NCI-H1694 treated with DMSO at 0.1 percent for 48 hours (cell line): ENCODE results near the gene GBF1.
"Not testable (repeated sequence)": the region's sequence is repeated elsewhere in the genome, so short reads cannot be mapped to it uniquely, and the experiment has no call there.

ENCODE experiments used
- DNase-seq: peaks from one replicate; lab custom pipeline; 2025; lab: John Stamatoyannopoulos, UW

The GBF1 gene

DNA sequence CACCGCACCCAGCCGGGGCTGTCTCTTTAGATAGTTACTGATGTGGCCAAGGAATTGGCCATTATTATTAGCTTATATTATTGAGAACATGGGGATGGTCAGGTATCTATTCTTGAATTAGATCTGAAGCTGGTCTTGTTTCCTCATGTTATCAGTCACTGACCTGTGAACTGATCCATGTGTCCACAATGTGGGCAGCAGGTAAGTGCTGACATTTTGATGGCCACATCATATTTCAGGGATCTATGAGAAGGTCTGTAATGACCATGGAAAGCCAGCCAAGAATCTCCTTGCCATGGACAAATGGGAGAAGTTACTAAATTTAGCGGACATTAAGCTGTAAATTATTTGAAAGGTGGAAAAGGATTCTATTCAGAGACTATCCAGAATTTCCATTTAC, 61.4 kb downstream of the GBF1 start:
- no peak for DNase-seq

DNA sequence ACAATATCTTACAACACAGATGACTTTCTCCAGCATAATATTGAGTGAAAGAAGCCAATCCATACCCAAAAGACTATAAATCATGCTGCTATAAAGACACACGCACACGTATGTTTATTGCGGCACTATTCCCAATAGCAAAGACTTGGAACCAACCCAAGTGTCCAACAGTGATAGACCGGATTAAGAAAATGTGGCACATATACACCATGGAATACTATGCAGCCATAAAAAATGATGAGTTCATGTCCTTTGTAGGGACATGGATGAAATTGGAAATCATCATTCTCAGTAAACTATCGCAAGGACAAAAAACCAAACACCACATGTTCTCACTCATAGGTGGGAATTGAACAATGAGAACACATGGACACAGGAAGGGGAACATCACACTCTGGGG, 63.0 kb downstream of the GBF1 start:
- DNase-seq = not testable (repeated sequence)

DNA sequence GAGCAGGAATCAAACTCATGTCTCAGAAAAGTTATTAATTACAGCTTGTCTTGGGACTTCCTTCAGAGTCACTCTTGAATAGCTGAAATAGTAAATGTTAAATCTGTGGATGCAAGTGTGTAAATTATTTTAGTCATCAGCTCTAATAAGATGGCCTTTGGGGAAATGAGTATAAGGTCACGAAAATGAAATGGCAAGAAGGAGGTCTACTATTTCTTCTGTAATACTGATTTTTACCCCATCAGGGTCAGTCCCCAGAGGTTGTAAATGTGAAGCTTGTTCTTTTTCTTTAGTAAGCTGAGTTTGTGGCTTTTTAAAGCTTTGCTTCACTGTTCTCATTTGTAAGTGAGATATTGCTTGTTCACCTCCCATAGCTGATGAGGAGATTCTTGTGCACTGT, 63.9 kb downstream of the GBF1 start:
- no peak for DNase-seq

GRCh38 chr10:102309916-102310315, 64.6 kb downstream of the GBF1 start:
- DNase-seq = no peak

DNA sequence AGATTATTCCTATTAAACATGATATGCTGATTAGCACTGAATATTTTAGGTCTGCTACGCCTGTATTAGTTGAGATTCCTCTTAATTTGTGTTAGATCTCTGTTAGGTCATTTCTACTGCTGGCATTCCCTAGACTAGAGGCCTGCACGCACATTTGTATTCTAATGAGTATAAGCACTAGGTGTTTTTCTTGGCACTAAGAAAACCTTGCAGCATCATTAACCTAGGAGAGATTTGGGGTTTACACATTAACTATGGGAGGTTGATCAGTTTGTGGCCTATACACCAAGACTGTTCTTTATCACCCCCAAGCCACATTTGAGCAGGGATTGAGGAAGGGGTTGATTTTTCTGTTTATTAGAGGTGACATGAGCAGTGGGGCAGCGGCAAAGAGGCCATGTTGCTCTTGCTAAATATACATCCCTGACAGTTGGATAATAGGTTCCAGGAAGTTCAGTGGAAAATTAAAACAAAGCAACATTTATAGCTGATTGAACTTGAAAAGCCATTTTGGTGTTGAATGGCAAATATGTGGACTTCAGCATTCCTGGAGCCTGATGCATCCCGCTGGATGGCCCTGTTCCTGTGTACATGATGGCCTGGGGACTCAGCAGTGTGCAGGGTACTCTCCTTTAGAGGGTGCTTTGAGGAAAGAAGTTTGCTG, 65.2 kb downstream of the GBF1 start:
- no peak for DNase-seq

DNA sequence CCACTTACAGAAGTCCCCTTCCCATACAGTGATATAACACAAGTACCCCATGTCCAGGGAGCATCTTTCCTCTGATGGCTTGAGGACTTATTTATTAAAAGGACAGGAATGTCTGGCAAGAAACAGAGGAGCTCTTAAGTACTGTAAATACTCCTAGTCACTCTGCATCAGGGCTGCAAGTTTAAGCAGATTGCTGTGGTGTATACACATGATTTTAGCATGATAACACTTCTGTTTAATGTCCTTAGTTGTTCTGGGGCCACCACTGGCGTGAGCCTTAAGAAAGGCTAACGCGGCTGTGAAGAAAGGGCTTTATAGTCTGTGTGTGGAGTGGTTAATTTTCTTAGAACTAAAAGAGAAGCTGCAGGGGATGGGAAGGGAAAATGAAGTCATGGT, 65.7 kb downstream of the GBF1 start:
- DNase-seq = no peak

- DNase-seq = no peak
Observed at GRCh38 chr10:102312683-102313082, 67.4 kb downstream of the GBF1 start.

DNA sequence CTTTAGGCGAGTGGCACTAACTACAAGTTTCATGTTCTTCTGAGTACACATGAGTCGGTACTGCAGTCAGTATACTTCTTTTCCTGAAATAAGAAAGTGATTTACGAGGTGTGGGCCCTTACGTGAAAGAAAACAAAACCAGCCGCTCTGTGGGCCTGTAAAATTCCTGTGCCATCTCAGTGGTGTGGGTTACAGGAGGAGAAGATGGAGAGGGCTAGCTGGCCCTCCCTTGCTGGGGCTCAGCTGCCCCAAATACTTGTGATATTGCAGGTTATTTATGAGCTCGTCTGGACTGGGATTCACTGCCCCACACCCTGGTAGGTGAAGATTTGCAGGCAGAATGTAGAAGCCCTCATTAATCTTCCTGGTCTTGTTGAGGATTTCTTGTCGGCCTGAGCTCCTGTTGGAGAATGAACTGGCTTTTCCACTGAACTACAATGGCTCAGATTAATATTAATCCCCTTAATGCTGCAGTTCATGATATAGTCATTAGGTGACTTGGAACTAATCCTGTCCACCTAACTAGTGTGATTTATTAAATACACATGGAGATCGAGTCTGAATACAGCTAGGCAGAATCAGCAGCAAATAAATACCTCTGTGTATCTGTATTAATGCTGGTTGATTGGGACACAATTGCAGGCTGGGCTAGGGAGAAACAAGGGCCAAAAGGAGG, 68.0 kb downstream of the GBF1 start:
- no peak for DNase-seq

DNA sequence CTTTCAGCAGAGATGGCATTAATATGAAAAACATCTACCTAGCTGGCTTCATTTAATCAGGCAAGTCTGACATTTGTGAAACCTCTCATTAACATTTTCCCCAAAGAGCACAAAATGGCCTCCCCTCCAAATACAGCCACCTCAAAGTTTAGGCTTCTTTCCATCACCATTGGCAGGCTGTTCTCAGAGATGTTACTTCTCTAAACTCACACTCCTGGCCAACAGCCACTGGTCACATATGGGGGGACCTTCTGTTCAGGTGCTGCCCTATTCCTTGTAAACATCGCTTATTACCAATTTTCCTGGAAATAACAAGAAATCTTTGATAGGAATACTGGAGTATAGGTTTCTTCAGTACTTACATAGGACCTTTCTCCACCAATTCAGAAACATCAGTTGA, 69.5 kb downstream of the GBF1 start:
- DNase-seq = no peak

DNA sequence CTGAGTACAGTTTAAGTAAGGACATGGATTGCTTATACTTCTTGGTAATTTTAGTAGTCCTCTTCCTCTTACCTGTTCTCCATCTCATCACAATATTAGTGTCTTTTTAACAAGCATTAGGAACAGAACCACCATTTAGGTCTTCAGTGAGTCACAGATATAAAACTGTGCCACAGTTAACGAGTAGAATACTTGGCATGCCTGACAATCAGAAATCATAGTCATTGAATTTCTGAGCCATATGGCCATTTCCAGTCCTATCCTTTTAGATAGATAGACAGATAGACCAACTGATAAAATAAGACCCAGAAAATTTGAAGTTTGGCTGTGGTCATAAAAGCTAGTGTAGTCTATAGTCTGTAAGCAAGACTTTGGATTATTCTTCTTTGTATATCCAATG, 71.1 kb downstream of the GBF1 start:
- DNase-seq = no peak

DNA sequence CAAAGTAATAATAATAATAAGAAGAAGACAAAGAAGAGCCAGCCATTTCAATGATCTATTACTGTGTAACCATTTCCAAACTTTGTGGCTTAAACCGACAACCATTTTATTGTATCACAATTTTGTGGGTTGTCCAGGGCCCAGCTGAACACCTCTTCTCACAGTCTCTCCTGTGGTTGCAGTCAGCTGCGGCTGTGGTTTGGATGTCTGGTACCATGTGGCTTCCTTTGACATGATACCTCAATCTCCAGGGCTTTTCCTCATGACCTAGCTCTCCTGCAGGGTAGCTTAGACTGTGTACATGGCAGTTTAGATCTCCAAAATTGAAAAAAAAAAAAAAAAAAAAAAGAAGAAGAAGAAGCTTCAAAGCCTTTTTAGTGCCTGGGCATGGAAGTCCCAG, 77.6 kb downstream of the GBF1 start:
- DNase-seq = no peak

GRCh38 chr10:102324061-102324460, 78.7 kb downstream of the GBF1 start:
- no peak for DNase-seq

DNA sequence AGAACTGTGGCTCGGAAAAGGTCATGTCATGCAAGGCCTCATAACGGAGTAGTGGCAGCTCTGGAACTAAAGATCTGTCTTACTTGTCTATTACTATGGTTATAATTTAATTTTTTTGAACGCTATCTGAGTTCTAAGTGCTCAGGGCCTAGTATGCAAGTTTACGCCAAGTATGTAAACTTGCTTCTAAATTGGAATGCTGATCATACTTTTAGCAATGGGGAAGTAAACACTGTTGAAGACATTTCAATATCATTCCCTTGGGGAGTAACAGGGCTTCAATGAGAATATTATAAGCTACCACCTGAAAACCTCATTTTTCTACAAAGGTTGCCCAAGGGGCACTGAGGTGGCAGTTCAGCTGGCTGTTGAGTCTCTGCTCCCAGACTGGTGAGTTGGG, 80.7 kb downstream of the GBF1 start:
- DNase-seq = no peak

GRCh38 chr10:102327002-102327401, 81.7 kb downstream of the GBF1 start:
- DNase-seq = no peak

- DNase-seq = no peak
Observed at GRCh38 chr10:102327641-102328040, 82.3 kb downstream of the GBF1 start.

DNA sequence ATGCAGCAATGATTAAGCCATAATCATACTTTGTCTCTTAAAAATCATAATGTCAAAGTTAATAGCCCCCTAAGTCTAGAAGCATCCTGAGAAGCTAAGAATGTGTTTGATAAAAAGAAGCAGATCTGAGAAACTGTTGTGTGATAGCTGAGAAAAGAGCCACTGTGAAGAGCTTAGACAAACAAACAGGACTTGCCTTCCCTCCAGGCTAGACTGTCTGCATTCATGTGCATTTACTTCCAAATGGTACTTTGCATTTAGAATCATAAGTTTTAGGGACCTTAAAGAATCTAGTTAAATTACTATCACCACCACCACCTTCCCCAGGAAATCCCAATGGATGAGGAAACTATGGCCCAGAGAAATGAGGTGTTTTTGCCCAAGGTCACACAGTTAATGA, 87.4 kb downstream of the GBF1 start:
- DNase-seq = no peak

DNA sequence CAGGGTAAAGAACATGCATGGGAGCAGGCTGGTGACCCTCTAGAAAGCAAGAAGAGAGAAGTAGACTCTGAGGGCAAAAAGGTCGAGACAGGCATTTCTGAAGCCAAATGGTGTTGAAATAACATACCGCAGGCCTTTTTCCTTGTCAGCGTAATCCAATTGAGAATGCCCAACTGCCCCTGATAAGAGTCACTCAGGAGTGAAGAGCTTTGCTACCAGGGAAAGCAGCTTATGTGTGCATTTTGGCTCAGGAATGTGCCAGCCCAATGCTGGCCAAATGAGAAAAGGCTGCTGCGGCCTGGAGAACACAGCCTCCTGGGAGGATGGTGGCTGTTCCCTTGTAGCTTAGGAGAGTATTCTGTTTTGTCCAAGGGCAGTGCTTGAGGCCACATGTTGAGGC, 88.8 kb downstream of the GBF1 start:
- no peak for DNase-seq

DNA sequence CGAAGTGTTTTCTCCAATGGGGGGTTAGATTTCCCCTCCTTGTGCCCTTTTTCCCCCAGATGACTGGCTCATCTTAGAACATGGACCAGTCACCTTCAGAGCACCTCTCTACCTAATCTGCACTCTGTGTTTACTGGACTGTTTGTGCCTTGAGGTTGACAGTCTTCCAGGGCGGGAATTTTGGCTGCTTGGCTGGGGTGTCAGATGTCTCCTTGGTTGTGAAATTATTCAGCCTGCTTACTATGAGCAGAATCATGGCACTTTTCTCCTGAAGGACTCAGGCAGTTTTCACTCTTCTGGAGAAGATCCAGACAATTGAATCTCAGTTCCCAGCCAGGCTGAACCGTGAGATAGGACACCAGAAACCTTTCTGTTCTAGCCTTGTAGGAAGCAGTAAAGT, 89.9 kb downstream of the GBF1 start:
- DNase-seq = no peak

DNA sequence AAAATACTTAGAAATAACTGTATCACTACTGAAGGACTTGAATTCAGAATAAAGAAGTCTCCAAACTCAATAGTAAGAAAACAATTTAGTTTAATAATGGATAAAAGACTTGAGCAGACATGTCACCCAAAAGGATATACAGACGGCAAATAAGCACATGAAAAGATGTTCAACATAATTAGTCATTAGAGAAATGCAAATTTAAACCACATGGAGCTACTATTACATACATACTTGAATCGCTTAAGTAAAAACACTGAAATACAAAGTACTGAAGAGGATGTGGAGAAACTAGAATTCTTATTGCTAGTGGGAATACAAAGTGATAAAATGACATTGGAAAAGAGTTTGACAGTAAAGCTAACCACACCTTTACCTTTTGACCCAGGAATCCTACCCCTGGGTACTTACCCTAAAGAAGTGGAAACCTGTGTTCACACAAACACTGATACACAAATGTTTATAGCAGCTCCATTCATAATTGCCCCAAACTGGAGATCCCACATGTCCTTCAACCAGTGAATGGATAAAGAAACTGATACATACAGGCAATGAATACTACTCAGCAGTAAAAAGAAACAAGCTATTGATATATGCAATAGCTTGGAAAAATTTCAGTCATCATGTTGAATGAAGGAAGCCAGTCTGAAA, 95.8 kb downstream of the GBF1 start:
- DNase-seq = no peak

DNA sequence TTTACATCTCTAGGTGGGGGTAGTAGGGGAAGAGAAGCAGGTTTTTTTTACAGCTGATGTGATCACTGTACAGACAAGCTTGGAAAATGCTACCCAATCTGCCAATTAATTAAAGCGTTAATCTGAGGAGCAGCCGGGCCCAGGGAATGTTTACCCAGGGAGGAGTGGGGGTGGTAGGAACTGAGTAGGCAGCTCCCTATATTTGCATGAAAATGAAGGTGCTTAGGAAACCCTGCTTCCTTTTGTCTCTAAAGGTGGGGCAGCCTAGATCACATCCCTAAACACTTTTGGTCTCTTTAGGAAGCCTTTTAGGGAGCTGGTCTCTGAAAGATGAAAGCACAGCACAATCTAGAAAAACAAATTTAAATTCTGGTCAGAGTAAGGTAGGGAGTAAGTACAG, 97.1 kb downstream of the GBF1 start:
- no peak for DNase-seq

GRCh38 chr10:102342958-102343357, 97.6 kb downstream of the GBF1 start:
- DNase-seq = no peak

DNA sequence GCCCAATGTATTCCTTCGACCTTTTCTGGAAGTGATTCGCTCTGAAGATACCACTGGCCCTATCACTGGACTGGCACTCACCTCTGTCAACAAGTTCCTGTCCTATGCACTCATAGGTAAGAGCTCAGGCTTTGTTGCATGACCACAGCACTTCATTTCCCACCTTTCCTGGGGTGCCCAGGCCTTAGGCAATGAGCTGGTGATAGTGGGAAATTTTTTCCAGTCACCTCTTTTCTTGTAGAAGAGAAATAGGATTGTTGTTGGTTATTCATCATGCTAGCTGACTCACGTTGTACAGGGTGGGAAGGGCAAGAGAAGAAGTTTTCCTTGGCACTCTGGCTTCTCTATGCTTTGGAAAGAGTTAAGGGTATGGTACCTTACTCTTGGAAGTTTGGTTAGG, 98.7 kb downstream of the GBF1 start:
- DNase-seq = no peak

DNA sequence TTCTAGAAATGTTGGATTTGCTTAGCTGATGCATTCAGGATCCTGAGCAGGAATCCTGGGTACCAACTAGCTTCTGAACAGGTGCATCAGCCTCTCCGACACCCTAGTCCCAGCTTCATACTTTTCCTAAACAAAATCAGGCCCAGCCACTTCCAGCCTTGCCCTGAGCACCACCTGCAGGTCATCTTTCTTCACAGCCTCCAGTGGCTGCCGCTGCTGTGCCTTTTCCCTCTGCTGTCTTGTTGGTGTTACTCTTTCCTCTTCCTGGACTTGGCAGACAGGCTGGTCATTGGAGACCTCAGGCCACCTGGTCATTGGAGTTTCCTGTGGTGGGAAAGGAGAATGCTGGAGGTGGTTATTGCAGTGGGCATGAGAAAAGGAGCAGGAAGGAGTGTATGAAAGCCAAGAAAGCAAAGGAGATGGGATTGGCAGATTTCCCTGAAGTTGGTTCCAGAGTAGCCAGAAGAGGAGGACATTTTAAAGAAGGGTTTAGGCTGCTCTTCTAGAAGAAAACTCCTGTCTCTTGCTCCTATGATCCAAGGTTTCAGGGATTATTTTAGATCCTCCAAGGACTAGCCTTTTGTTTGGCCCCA, 102.0 kb downstream of the GBF1 start:
- DNase-seq = peak; percentile 6
